Vagina (tissue), 2 donors: ENCODE data around the gene SLC22A3. TPM values are rescaled to one million over a fixed set of nuclear protein-coding genes. Genes with fewer than 3 reads are reported as not detected.
A peak's percentile ranks its signal among the peaks of the same experiment; 100 is the strongest.

ENCODE experiments used
- DNase-seq, 2 donors: peaks; one replicate each; pipeline ENCODE4 v3.0.0-alpha.2; 2017; ENCODE audit errors: extremely low spot score in 2 of 2
- H3K27ac ChIP-seq: fragments of 200-600 bp; sonication (generic); one replicate; pipeline ENCODE4 v1.5.1; 2019
- H3K27me3 ChIP-seq: fragments of 200-600 bp; sonication (generic); one replicate; pipeline ENCODE4 v1.5.1; 2019
- H3K36me3 ChIP-seq, 2 donors: fragments of 200-600 bp; sonication (generic); one replicate each; pipeline ENCODE4 v1.5.1; 2017 to 2019
- H3K4me1 ChIP-seq: fragments of 200-600 bp; sonication (generic); one replicate; pipeline ENCODE4 v1.5.1; 2019
- H3K4me3 ChIP-seq, 2 donors: fragments of 200-600 bp; sonication (generic); 1 replicate in 1 of 2; 2 replicates in 1 of 2; pipeline ENCODE4 v1.5.1; 2016 to 2019
- H3K9me3 ChIP-seq: fragments of 200-600 bp; sonication (generic); one replicate; pipeline ENCODE4 v1.5.1; 2019
- CTCF ChIP-seq, 3 experiments: fragments of 450-650 bp in 2 of 3; fragments of 200-600 bp in 1 of 3; sonication (generic) in 1 of 3; IDR thresholded peaks; one replicate each; pipeline ENCODE4 v1.5.1; 2017 to 2019; ENCODE audit warnings: antibody characterized with exemption in 3 of 3, mild to moderate bottlenecking in 2 of 3, moderate library complexity in 2 of 3
- POLR2A ChIP-seq, 2 donors: fragments of 450-650 bp; IDR thresholded peaks; one replicate each; pipeline ENCODE4 v1.6.1; 2017; ENCODE audit warnings: antibody characterized with exemption in 2 of 2, mild to moderate bottlenecking in 2 of 2, moderate library complexity in 2 of 2
- POLR2AphosphoS5 ChIP-seq, 2 donors: sonication (generic); formaldehyde crosslinking; IDR thresholded peaks; one replicate each; pipeline ENCODE4 v1.9.0; 2017; ENCODE audit warnings: antibody characterized with exemption in 2 of 2, mild to moderate bottlenecking in 2 of 2, low read depth in 1 of 2; ENCODE audit not compliant: insufficient read depth in 1 of 2
- intact Hi-C: fragments of 100-400 bp; cut with DNase I; formaldehyde crosslinking; loops from one replicate; pipeline ENCODE4 v1.15.1; 2023
- total RNA-seq: library from RNA; depleted of rRNA; stranded (reverse); fragments of >200 nt; gene quantifications from one replicate; pipeline ENCODE4 v1.2.3, GENCODE V29; 2016

SLC22A3 gene
- total RNA-seq, 1 donor from 2014 or later: 16.5 TPM

- H3K27me3 ChIP-seq: no peaks in the 10 kb centered on the region
- intact Hi-C loops: loop anchor here (2.0 to 5.0 kb wide), 3 partner anchors 79 to 368 kb away; no protein-coding TSS in a partner anchor
- no peak for TF ChIP-seq POLR2A (IDR thresholded peaks at IDR 0.05)
- TF ChIP-seq CTCF (IDR thresholded peaks at IDR 0.05): peak; percentile 90 to 98 (median 91)
- peak in 1 of 2 donors; percentile 64 for TF ChIP-seq POLR2AphosphoS5 (IDR thresholded peaks at IDR 0.05; ENCODE audit: insufficient read depth in 1 of 2, low read depth in 1 of 2)
- H3K4me1 ChIP-seq: peaks cover 10% of the 10 kb centered on the region
- no peak for DNase-seq
- no peaks in the 10 kb centered on the region for H3K9me3 ChIP-seq
- H3K27ac ChIP-seq: peak overlapping the region; percentile 68
- H3K36me3 ChIP-seq: no peaks in the 10 kb centered on the region
- peak overlapping the region in 1 of 2 donors; percentile 36 for H3K4me3 ChIP-seq
Measured at GRCh38 chr6:160455541-160456213, 107.5 kb downstream of the SLC22A3 start.

- Histone ChIP-seq H3K27me3 (no peaks in the 10 kb centered on the region), H3K36me3 (no peaks in the 10 kb centered on the region), H3K4me3 (no peak overlapping the region), H3K4me1 (peaks cover 10% of the 10 kb centered on the region), H3K27ac (peak overlapping the region; percentile 68), H3K9me3 (no peaks in the 10 kb centered on the region)
- TF ChIP-seq POLR2A (IDR thresholded peaks at IDR 0.05): no peak
- no peak for DNase-seq
- intact Hi-C loops: loop anchor here (2.0 to 5.0 kb wide), 3 partner anchors 79 to 369 kb away; no protein-coding TSS in a partner anchor
Measured at GRCh38 chr6:160456214-160456546, 108.0 kb downstream of the SLC22A3 start.

GRCh38 chr6:160457823-160458222, 109.6 kb downstream of the SLC22A3 start:
- H3K27me3 ChIP-seq: no peaks in the 10 kb centered on the region
- no peaks in the 10 kb centered on the region for H3K9me3 ChIP-seq
- no peak overlapping the region for H3K27ac ChIP-seq
- peaks cover 10% of the 10 kb centered on the region for H3K4me1 ChIP-seq
- TF ChIP-seq POLR2A (IDR thresholded peaks at IDR 0.05) (no peak), CTCF (IDR thresholded peaks at IDR 0.05) (no peak), POLR2AphosphoS5 (IDR thresholded peaks at IDR 0.05; ENCODE audit: insufficient read depth in 1 of 2, low read depth in 1 of 2) (no peak)
- intact Hi-C loops: loop anchor here (2.0 to 5.0 kb wide), 3 partner anchors 77 to 371 kb away; no protein-coding TSS in a partner anchor
- no peak overlapping the region for H3K4me3 ChIP-seq
- DNase-seq: no peak
- no peaks in the 10 kb centered on the region for H3K36me3 ChIP-seq

GRCh38 chr6:160461641-160462040, 113.5 kb downstream of the SLC22A3 start:
- Histone ChIP-seq H3K4me1 (no peaks in the 10 kb centered on the region), H3K9me3 (no peaks in the 10 kb centered on the region), H3K4me3 (no peak overlapping the region), H3K27ac (no peak overlapping the region), H3K36me3 (no peaks in the 10 kb centered on the region), H3K27me3 (no peaks in the 10 kb centered on the region)
- no peak for TF ChIP-seq POLR2AphosphoS5 (IDR thresholded peaks at IDR 0.05; ENCODE audit: insufficient read depth in 1 of 2, low read depth in 1 of 2)
- TF ChIP-seq CTCF (IDR thresholded peaks at IDR 0.05): no peak
- no peak for TF ChIP-seq POLR2A (IDR thresholded peaks at IDR 0.05)
- DNase-seq: no peak
- intact Hi-C loops: no loop called here

- no peak overlapping the region for H3K27ac ChIP-seq
- H3K4me3 ChIP-seq: no peak overlapping the region
- H3K4me1 ChIP-seq: no peaks in the 10 kb centered on the region
- intact Hi-C loops: no loop called here
- TF ChIP-seq CTCF (IDR thresholded peaks at IDR 0.05): no peak
- no peak for TF ChIP-seq POLR2AphosphoS5 (IDR thresholded peaks at IDR 0.05; ENCODE audit: insufficient read depth in 1 of 2, low read depth in 1 of 2)
- TF ChIP-seq POLR2A (IDR thresholded peaks at IDR 0.05): no peak
- H3K9me3 ChIP-seq: no peaks in the 10 kb centered on the region
- no peaks in the 10 kb centered on the region for H3K27me3 ChIP-seq
- H3K36me3 ChIP-seq: no peaks in the 10 kb centered on the region
- DNase-seq: no peak
Measured at GRCh38 chr6:160462116-160462515, 113.9 kb downstream of the SLC22A3 start.
